IMR-90 (cell line): ENCODE data around the gene DYNLT3. TPM values are rescaled to one million over a fixed set of nuclear protein-coding genes. Genes with fewer than 3 reads are reported as not detected.
A peak's percentile ranks its signal among the peaks of the same experiment; 100 is the strongest.

Experiments
- ATAC-seq: fragments of 200-7000 bp; cut with Tn5 transposase; 2 replicates; pipeline ENCODE4 v1.9.1; 2020; ENCODE audit warnings: low read depth, mild to moderate bottlenecking, moderate library complexity
- BruUV-seq: library from RNA; stranded (reverse); fragments of 400-500 nt; replicated peaks from 2 replicates; lab custom pipeline; 2021; lab: Mats Ljungman, UMichigan
- CTCF ChIA-PET: fragments of 300-600 bp; formaldehyde crosslinking; extraction: SDS; loops from one replicate; lab custom pipeline; 2021; ENCODE audit warnings: antibody characterized with exemption; lab: Yijun Ruan, JAX
- POLR2A ChIA-PET: fragments of 300-600 bp; sonication (Branson Sonifier 250); formaldehyde crosslinking; loops from one replicate; lab custom pipeline; 2022; ENCODE audit warnings: antibody characterized with exemption; ENCODE audit not compliant: unreplicated experiment; lab: Charles Lee
- DNase-seq: peaks from one replicate; pipeline ENCODE4 v3.0.0; 2013
- H2AFZ ChIP-seq: replicated peaks from 2 replicates; pipeline ENCODE3; 2013; ENCODE audit warnings: low read length, mild to moderate bottlenecking; ENCODE audit not compliant: poor library complexity
- H2AK5ac ChIP-seq: 2 replicates; pipeline ENCODE4 v1.6.1; 2013; ENCODE audit warnings: low read depth, low read length, inconsistent platforms
- H2AK9ac ChIP-seq: replicated peaks from 2 replicates; pipeline ENCODE3; 2013; ENCODE audit warnings: mild to moderate bottlenecking, low read depth, low read length, moderate library complexity; ENCODE audit not compliant: poor library complexity
- H2BK120ac ChIP-seq: 2 replicates; pipeline ENCODE4 v1.6.1; 2013; ENCODE audit warnings: low read depth, low read length, inconsistent platforms
- H2BK15ac ChIP-seq: 3 replicates; pipeline ENCODE4 v1.6.1; 2013; ENCODE audit warnings: low read depth, low read length, inconsistent platforms
- H2BK20ac ChIP-seq: 2 replicates; pipeline ENCODE4 v1.6.1; 2013; ENCODE audit warnings: low read depth, mild to moderate bottlenecking, inconsistent platforms, low read length, moderate library complexity
- H2BK5ac ChIP-seq: 2 replicates; pipeline ENCODE4 v1.6.1; 2013; ENCODE audit warnings: mild to moderate bottlenecking, low read depth, low read length, inconsistent platforms; ENCODE audit not compliant: poor library complexity, severe bottlenecking
- H3K14ac ChIP-seq: replicated peaks from 2 replicates; pipeline ENCODE4 v1.6.1; 2013; ENCODE audit warnings: low read depth, low read length, inconsistent platforms
- H3K18ac ChIP-seq: 2 replicates; pipeline ENCODE4 v1.6.1; 2013; ENCODE audit warnings: low read depth, low read length, control low read depth
- H3K23ac ChIP-seq: 2 replicates; pipeline ENCODE4 v1.6.1; 2013; ENCODE audit warnings: low read depth, low read length, inconsistent platforms
- H3K27ac ChIP-seq: 2 replicates; pipeline ENCODE4 v1.5.1; 2013; ENCODE audit warnings: mild to moderate bottlenecking, control low read depth, low read length; ENCODE audit not compliant: insufficient read depth
- H3K27me3 ChIP-seq: 2 replicates; pipeline ENCODE4 v1.6.1; 2013; ENCODE audit warnings: low read length; ENCODE audit not compliant: control insufficient read depth, insufficient read depth
- H3K36me3 ChIP-seq: 2 replicates; pipeline ENCODE4 v1.6.1; 2013; ENCODE audit warnings: low read length, mixed read lengths; ENCODE audit not compliant: control insufficient read depth, insufficient read depth
- H3K4ac ChIP-seq: 2 replicates; pipeline ENCODE4 v1.6.1; 2013; ENCODE audit warnings: low read depth, low read length, inconsistent platforms
- H3K4me1 ChIP-seq: 2 replicates; pipeline ENCODE4 v1.6.1; 2013; ENCODE audit warnings: low read length, mixed read lengths; ENCODE audit not compliant: control insufficient read depth, insufficient read depth
- H3K4me2 ChIP-seq: 2 replicates; pipeline ENCODE4 v1.6.1; 2013; ENCODE audit warnings: low read depth, mild to moderate bottlenecking, control low read depth, low read length, moderate library complexity
- H3K4me3 ChIP-seq: 2 replicates; pipeline ENCODE4 v1.5.1; 2013; ENCODE audit warnings: low read depth, mild to moderate bottlenecking, control low read depth, low read length, moderate library complexity; ENCODE audit not compliant: insufficient read depth
- H3K56ac ChIP-seq: 2 replicates; pipeline ENCODE4 v1.6.1; 2013; ENCODE audit warnings: low read length, inconsistent platforms; ENCODE audit not compliant: insufficient read depth; ENCODE audit errors: extremely low read depth
- H3K79me1 ChIP-seq, 2 experiments: 2 replicates each; pipeline ENCODE4 v1.6.1; 2013; ENCODE audit warnings: low read length in 2 of 2, inconsistent platforms in 1 of 2, low read depth in 1 of 2
- H3K9ac ChIP-seq: 2 replicates; pipeline ENCODE4 v1.6.1; 2013; ENCODE audit warnings: low read depth, low read length, control low read depth
- H3K9me1 ChIP-seq: 2 replicates; pipeline ENCODE4 v1.6.1; 2013; ENCODE audit warnings: low read length, inconsistent platforms; ENCODE audit not compliant: insufficient read depth
- H3K9me3 ChIP-seq: 2 replicates; pipeline ENCODE4 v1.6.1; 2013; ENCODE audit warnings: low read length; ENCODE audit not compliant: control insufficient read depth, insufficient read depth
- H4K20me1 ChIP-seq: 2 replicates; pipeline ENCODE4 v1.6.1; 2013; ENCODE audit warnings: low read length, inconsistent platforms; ENCODE audit not compliant: insufficient read depth
- H4K5ac ChIP-seq: 2 replicates; pipeline ENCODE4 v1.6.1; 2013; ENCODE audit warnings: mild to moderate bottlenecking, low read depth, low read length, control low read depth
- H4K8ac ChIP-seq, 2 experiments: 2 replicates each; pipeline ENCODE4 v1.6.1; 2013; ENCODE audit warnings: low read depth in 2 of 2, low read length in 2 of 2, control low read depth in 1 of 2, inconsistent platforms in 1 of 2
- H4K91ac ChIP-seq: 2 replicates; pipeline ENCODE4 v1.6.1; 2013; ENCODE audit warnings: low read depth, low read length, inconsistent platforms; ENCODE audit not compliant: insufficient read depth
- FOS ChIP-seq: fragments of 150-350 bp; IDR thresholded peaks from 2 replicates; pipeline ENCODE4 v1.6.1; 2016; ENCODE audit warnings: low read depth, low read length
- MXI1 ChIP-seq: IDR thresholded peaks from 2 replicates; pipeline ENCODE4 v1.6.1; 2012; ENCODE audit warnings: low read depth, mild to moderate bottlenecking, low read length, moderate library complexity, borderline replicate concordance
- NFE2L2 ChIP-seq: fragments of 150-350 bp; IDR thresholded peaks from 2 replicates; pipeline ENCODE4 v1.6.1; 2016; ENCODE audit warnings: low read depth, mild to moderate bottlenecking, low read length
- RCOR1 ChIP-seq: IDR thresholded peaks from 2 replicates; pipeline ENCODE4 v1.6.1; 2012; ENCODE audit warnings: mild to moderate bottlenecking, low read length, improper control_type of control experiment; ENCODE audit not compliant: insufficient replicate concordance
- USF2 ChIP-seq: fragments of 150-350 bp; IDR thresholded peaks from 2 replicates; pipeline ENCODE4 v1.6.1; 2017; ENCODE audit warnings: mild to moderate bottlenecking, antibody characterized with exemption, low read length, low read depth
- WGBS, 2 experiments: methylation state at CpG; one replicate each; pipeline versions ENCODE4 v1.1.5 to v1.1.7; 2013; ENCODE audit warnings: missing lambda C conversion rate in 2 of 2; ENCODE audit not compliant: insufficient read length in 1 of 2; ENCODE audit errors: extremely low coverage in 2 of 2; 5-methylcytosine and 5-hydroxymethylcytosine counted together
- dilution Hi-C: fragments of 300-500 bp; cut with HindIII; formaldehyde crosslinking; loops from one replicate; pipeline ENCODE4 v1.14.3; 2018; ENCODE audit warnings: low sequenced_read_pairs; ENCODE audit not compliant: unreplicated experiment
- in situ Hi-C: fragments of 300-500 bp; cut with MboI; formaldehyde crosslinking; loops from 3 replicates; pipeline ENCODE4 v1.14.3; 2019; ENCODE audit warnings: low sequenced_read_pairs, inconsistent platforms, mixed read lengths
- intact Hi-C: fragments of 100-400 bp; cut with micrococcal nuclease; formaldehyde crosslinking; loops from 2 replicates; pipeline ENCODE4 v1.10.0; 2022
- polyA plus RNA-seq, 3 experiments: library from polyadenylated mRNA; depleted of rRNA; stranded (reverse); fragments of >200 nt; gene quantifications; 2 replicates each; pipeline ENCODE4 v1.2.3, GENCODE V29; 2012; ENCODE audit warnings: low replicate concordance in 1 of 3
- total RNA-seq: library from RNA; depleted of rRNA; stranded (reverse); fragments of >200 nt; gene quantifications from 2 replicates; pipeline ENCODE4 v1.2.3, GENCODE V29; 2012

Gene DYNLT3
- total and polyA plus RNA-seq, 2 of the 4 experiments (the other 2 are of a cell fraction): 15.7 to 18.8 TPM

- no CpG with 5 or more reads among the region's 3 CpGs for whole genome bisulfite sequencing, 2 experiments
- no peaks in the 10 kb centered on the region for H3K9me1 ChIP-seq
- no peak overlapping the region; the same call in 1 of the 2 replicates for H4K91ac ChIP-seq
- no TSS peak for BruUV-seq
- H3K14ac ChIP-seq: no peak overlapping the region
- peak overlapping the region; percentile 9; the same call in 1 of the 2 replicates for H3K4me3 ChIP-seq
- dilution Hi-C loops (no loop called here), intact Hi-C loops (no loop called here), in situ Hi-C loops (no loop called here)
- no peak overlapping the region for H2BK15ac ChIP-seq
- peak overlapping the region; percentile 85 for H2AK9ac ChIP-seq
- H3K9me3 ChIP-seq: no peaks in the 10 kb centered on the region
- no peak overlapping the region for H2BK5ac ChIP-seq
- no peaks in the 10 kb centered on the region for H3K27me3 ChIP-seq
- no peak overlapping the region for H3K23ac ChIP-seq
- peaks cover 3 to 10% of the 10 kb centered on the region in 2 experiments; a peak in 2 of 4 replicates for H3K79me1 ChIP-seq
- H2AFZ ChIP-seq: no peak overlapping the region
- POLR2A ChIA-PET: no interaction called here
- no peaks in the 10 kb centered on the region for H4K20me1 ChIP-seq
- peak overlapping the region; percentile 94 for H3K4me2 ChIP-seq
- H3K4me1 ChIP-seq: no peaks in the 10 kb centered on the region; the same call in 1 of the 2 replicates
- no peak overlapping the region for H3K18ac ChIP-seq
- CTCF ChIA-PET: no interaction called here
- no peak overlapping the region for H3K27ac ChIP-seq
- no peak overlapping the region for H3K56ac ChIP-seq
- TF ChIP-seq MXI1 (no peak), FOS (0 out of 2 replicates have a peak, but pooled peaks have one; percentile 7), RCOR1 (no peak), NFE2L2 (no peak), USF2 (no peak)
- no peak overlapping the region for H2BK120ac ChIP-seq
- H3K36me3 ChIP-seq: no peaks in the 10 kb centered on the region
- H4K5ac ChIP-seq: no peak overlapping the region
- no peak overlapping the region for H3K9ac ChIP-seq
- H4K8ac ChIP-seq: no peak overlapping the region
- H3K4ac ChIP-seq: no peak overlapping the region
- ATAC-seq (no peak), DNase-seq (peak; percentile 18)
- no peak overlapping the region for H2AK5ac ChIP-seq
- H2BK20ac ChIP-seq: no peak overlapping the region
Measured at GRCh38 chrX:37846141-37846540, 1.2 kb downstream of the DYNLT3 start.
